H1 (cell line): ENCODE data around the gene CCDC71L. TPM values are rescaled to one million over a fixed set of nuclear protein-coding genes. Genes with fewer than 3 reads are reported as not detected.
"Not testable (repeated sequence)": the region's sequence is repeated elsewhere in the genome, so short reads cannot be mapped to it uniquely, and the experiment has no call there.

ENCODE experiments used
- CTCF ChIA-PET: fragments of 300-600 bp; sonication (Branson Sonifier 250); formaldehyde crosslinking; loops from one replicate; lab custom pipeline; 2021; ENCODE audit not compliant: partially characterized antibody; lab: Charles Lee
- POLR2A ChIA-PET: fragments of 300-600 bp; sonication (Branson Sonifier 250); formaldehyde crosslinking; loops from one replicate; lab custom pipeline; 2021; ENCODE audit warnings: inconsistent platforms; ENCODE audit not compliant: partially characterized antibody; lab: Charles Lee
- DNase-seq, 2 experiments: peaks; one replicate each; pipeline versions ENCODE4 v3.0.0 to v3.0.0-alpha.2; 2010 to 2022; ENCODE audit warnings: low spot score in 2 of 2, low read depth in 1 of 2, mixed read lengths in 1 of 2
- FAIRE-seq: peaks from 2 replicates; lab custom pipeline; 2011; peaks lifted over from hg19 to GRCh38; lab: Jason Lieb, UNC
- H2AFZ ChIP-seq: 2 replicates; pipeline ENCODE4 v1.8.1; 2012; ENCODE audit warnings: low read length, inconsistent platforms
- H2AK5ac ChIP-seq: 2 replicates; pipeline ENCODE4 v1.6.1; 2013; ENCODE audit warnings: low read depth, low read length
- H2BK120ac ChIP-seq: replicated peaks from 2 replicates; pipeline ENCODE3; 2013; ENCODE audit warnings: low read depth, low read length, inconsistent platforms
- H2BK12ac ChIP-seq: 2 replicates; pipeline ENCODE4 v1.6.1; 2013; ENCODE audit warnings: low read depth, low read length
- H2BK15ac ChIP-seq: 2 replicates; pipeline ENCODE4 v1.6.1; 2013; ENCODE audit warnings: low read length
- H2BK20ac ChIP-seq: 2 replicates; pipeline ENCODE4 v1.6.1; 2013; ENCODE audit warnings: low read length
- H2BK5ac ChIP-seq: 2 replicates; pipeline ENCODE4 v1.6.1; 2013; ENCODE audit warnings: low read depth, low read length
- H3K14ac ChIP-seq: 2 replicates; pipeline ENCODE4 v1.6.1; 2013; ENCODE audit warnings: inconsistent platforms; ENCODE audit not compliant: insufficient read length
- H3K18ac ChIP-seq: 2 replicates; pipeline ENCODE4 v1.6.1; 2013; ENCODE audit warnings: low read length; ENCODE audit errors: extremely low read depth
- H3K23ac ChIP-seq: 2 replicates; pipeline ENCODE4 v1.6.1; 2013; ENCODE audit warnings: inconsistent platforms; ENCODE audit not compliant: insufficient read length
- H3K23me2 ChIP-seq: 2 replicates; pipeline ENCODE4 v1.6.1; 2013; ENCODE audit warnings: low read depth, low read length
- H3K27ac ChIP-seq: 2 replicates; pipeline ENCODE4 v1.6.1; 2011; ENCODE audit warnings: low read depth, low read length, inconsistent platforms
- H3K27me3 ChIP-seq, 4 experiments: replicated peaks in 1 of 4; 1 replicate in 1 of 4; 2 replicates in 3 of 4; pipeline versions ENCODE4 v1.6.1 to v1.8.1; 2011 to 2013; ENCODE audit warnings: low read length in 3 of 4, mild to moderate bottlenecking in 3 of 4, inconsistent platforms in 2 of 4, mixed read lengths in 2 of 4, moderate library complexity in 1 of 4; ENCODE audit not compliant: control insufficient read depth in 3 of 4, insufficient read depth in 3 of 4; ENCODE audit errors: extremely low read depth in 1 of 4
- H3K36me3 ChIP-seq, 4 experiments: 2 replicates each; pipeline versions ENCODE4 v1.6.1 to v1.8.1; 2011 to 2013; ENCODE audit warnings: mild to moderate bottlenecking in 4 of 4, low read length in 3 of 4, moderate library complexity in 2 of 4, control low read depth in 1 of 4, inconsistent platforms in 1 of 4; ENCODE audit not compliant: insufficient read depth in 4 of 4, control insufficient read depth in 2 of 4
- H3K4ac ChIP-seq: replicated peaks from 2 replicates; pipeline ENCODE3; 2013; ENCODE audit warnings: low read length, low read depth, mixed read lengths, inconsistent platforms; ENCODE audit not compliant: insufficient read length
- H3K4me1 ChIP-seq, 4 experiments: replicated peaks in 1 of 4; 1 replicate in 1 of 4; 2 replicates in 3 of 4; pipeline versions ENCODE4 v1.6.1 to v1.8.1; 2011 to 2013; ENCODE audit warnings: low read length in 3 of 4, inconsistent platforms in 2 of 4, mixed read lengths in 1 of 4; ENCODE audit not compliant: insufficient read depth in 4 of 4, control insufficient read depth in 3 of 4
- H3K4me2 ChIP-seq, 2 experiments: 2 replicates each; pipeline versions ENCODE4 v1.6.1 to v1.8.1; 2011 to 2013; ENCODE audit warnings: low read depth in 2 of 2, low read length in 2 of 2, control low read depth in 1 of 2, inconsistent platforms in 1 of 2, mild to moderate bottlenecking in 1 of 2; ENCODE audit not compliant: insufficient read depth in 1 of 2
- H3K4me3 ChIP-seq, 4 experiments: fragments of 200-600, 300-600 bp in 1 of 4; sonication (generic), shearing (Covaris generic), sonication (Bioruptor Twin) in 1 of 4; 2 replicates each; pipeline versions ENCODE4 v1.5.1 to v1.8.1; 2011 to 2016; ENCODE audit warnings: low read length in 4 of 4, low read depth in 3 of 4, control low read depth in 2 of 4, inconsistent platforms in 2 of 4, mild to moderate bottlenecking in 2 of 4, mixed read lengths in 1 of 4, moderate library complexity in 1 of 4; ENCODE audit not compliant: insufficient read depth in 2 of 4; ENCODE audit errors: extremely low read depth in 1 of 4
- H3K56ac ChIP-seq: replicated peaks from 2 replicates; pipeline ENCODE3; 2013; ENCODE audit warnings: low read depth, mild to moderate bottlenecking, mixed read lengths, low read length, inconsistent platforms; ENCODE audit not compliant: insufficient read length
- H3K79me1 ChIP-seq: 2 replicates; pipeline ENCODE4 v1.6.1; 2013; ENCODE audit warnings: low read depth, low read length, control low read depth
- H3K79me2 ChIP-seq, 2 experiments: 2 replicates each; pipeline versions ENCODE4 v1.6.1 to v1.8.1; 2012 to 2013; ENCODE audit warnings: low read length in 2 of 2, mild to moderate bottlenecking in 2 of 2, inconsistent platforms in 1 of 2; ENCODE audit not compliant: insufficient read depth in 2 of 2, control insufficient read depth in 1 of 2
- H3K9ac ChIP-seq, 4 experiments: replicated peaks in 1 of 4; 1 replicate in 1 of 4; 2 replicates in 3 of 4; pipeline versions ENCODE4 v1.6.1 to v1.8.1; 2011 to 2013; ENCODE audit warnings: low read depth in 3 of 4, low read length in 3 of 4, control low read depth in 2 of 4, mild to moderate bottlenecking in 2 of 4, moderate library complexity in 2 of 4, inconsistent platforms in 1 of 4; ENCODE audit errors: extremely low read depth in 1 of 4
- H3K9me3 ChIP-seq, 2 experiments: 2 replicates each; pipeline versions ENCODE4 v1.6.1 to v1.8.1; 2012 to 2013; ENCODE audit warnings: mild to moderate bottlenecking in 2 of 2, moderate library complexity in 2 of 2, control low read depth in 1 of 2, inconsistent platforms in 1 of 2, low read depth in 1 of 2, low read length in 1 of 2, mixed read lengths in 1 of 2; ENCODE audit not compliant: insufficient read depth in 2 of 2
- H4K20me1 ChIP-seq, 2 experiments: replicated peaks in 1 of 2; 2 replicates each; pipeline versions ENCODE3 to v1.8.1; 2011 to 2013; ENCODE audit warnings: inconsistent platforms in 2 of 2, low read length in 2 of 2, mild to moderate bottlenecking in 1 of 2; ENCODE audit not compliant: insufficient read depth in 2 of 2, control insufficient read depth in 1 of 2
- H4K5ac ChIP-seq: 2 replicates; pipeline ENCODE4 v1.6.1; 2013; ENCODE audit warnings: low read length, low read depth, mixed read lengths, inconsistent platforms; ENCODE audit not compliant: insufficient read length
- H4K8ac ChIP-seq: 2 replicates; pipeline ENCODE4 v1.8.0; 2013; ENCODE audit warnings: mild to moderate bottlenecking, moderate library complexity, low read length, inconsistent platforms; ENCODE audit not compliant: insufficient read depth; ENCODE audit errors: extremely low read depth
- H4K91ac ChIP-seq: replicated peaks from 2 replicates; pipeline ENCODE3; 2013; ENCODE audit warnings: low read length, mixed read lengths, inconsistent platforms; ENCODE audit not compliant: insufficient read length
- GTF2F1 ChIP-seq: IDR thresholded peaks from 2 replicates; pipeline ENCODE4 v1.6.1; 2012; ENCODE audit warnings: low read depth, low read length, improper control_type of control experiment, borderline replicate concordance
- SIX5 ChIP-seq: IDR thresholded peaks from 2 replicates; pipeline ENCODE4 v1.6.1; 2011; ENCODE audit warnings: mild to moderate bottlenecking, low read depth, low read length
- SUZ12 ChIP-seq: fragments of 200-600 bp; sonication (generic); IDR thresholded peaks from 2 replicates; pipeline ENCODE4 v1.6.1; 2012; ENCODE audit warnings: mild to moderate bottlenecking, inconsistent platforms, low read length, moderate library complexity, mixed read lengths
- WGBS, 2 experiments: shearing (Covaris generic) in 1 of 2; methylation state at CpG; one replicate each; pipeline versions ENCODE4 v1.1.6 to v1.1.7; 2013 to 2015; ENCODE audit warnings: low lambda C conversion rate in 2 of 2, mixed read lengths in 2 of 2, inconsistent platforms in 1 of 2, low coverage in 1 of 2, missing lambda C conversion rate in 1 of 2; ENCODE audit not compliant: insufficient replicate concordance in 2 of 2, insufficient coverage in 1 of 2, insufficient read length in 1 of 2; ENCODE audit errors: extremely low coverage in 1 of 2, missing lambda C conversion rate in 1 of 2; 5-methylcytosine and 5-hydroxymethylcytosine counted together
- polyA plus RNA-seq, 7 experiments: library from polyadenylated mRNA; depleted of rRNA in 3 of 7; stranded (reverse) in 5 of 7; unstranded in 2 of 7; fragments of >200 nt in 5 of 7; fragments of 200-250 nt in 2 of 7; gene quantifications; 1 replicate in 5 of 7; 2 replicates in 1 of 7; 4 replicates in 1 of 7; pipeline versions ENCODE4 v1.2.1 to v1.2.3, GENCODE V29; 2011 to 2013; ENCODE audit warnings: missing spikeins in 2 of 7, mixed read lengths in 2 of 7
- total RNA-seq: library from RNA; stranded (reverse); fragmentation: NEBNext Ultra II Directional; extraction: Animal tissue kit (Norgen Biotek cat#: 25700); gene quantifications from 2 replicates; pipeline ENCODE4 v1.2.1, GENCODE V29; 2021

The CCDC71L gene
- total and polyA plus RNA-seq, 2 of the 8 experiments (the other 6 are each of a cell fraction or from before 2014, with no cell fraction given), result 12.5 to 16.7 TPM

DNA sequence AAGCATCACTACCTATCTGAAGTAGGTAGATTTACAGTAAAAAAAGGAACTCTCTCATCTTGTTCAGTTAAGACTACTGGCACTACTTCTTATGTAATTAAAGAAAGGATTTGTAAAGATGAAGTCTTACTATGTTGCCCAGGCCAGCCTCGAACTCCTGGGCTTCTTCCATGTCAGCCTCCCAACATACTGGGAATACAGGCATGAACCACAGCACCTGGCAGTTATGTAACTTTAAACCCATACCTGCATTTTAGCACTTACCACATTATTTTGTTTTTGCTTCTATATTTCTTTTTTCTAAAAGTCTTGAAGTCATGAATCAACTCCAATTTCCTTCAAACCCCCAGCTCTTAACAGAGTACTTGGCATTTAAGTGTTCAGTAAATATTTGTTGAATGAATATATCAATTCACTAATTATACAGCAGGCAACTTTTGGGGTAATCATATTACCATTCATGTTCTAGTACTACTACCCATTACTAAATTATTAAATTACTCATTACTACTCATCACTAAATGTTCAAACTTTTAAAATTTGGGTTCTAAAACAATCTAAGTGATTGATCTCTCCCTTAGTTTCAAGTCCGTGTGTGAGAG lies 31.6 kb upstream of the CCDC71L start (continued):
- TF ChIP-seq SUZ12 (no peak), SIX5 (no peak), GTF2F1 (no peak)

- H4K20me1 ChIP-seq, CTCF ChIA-PET, H3K4me2 ChIP-seq, H3K9me3 ChIP-seq, H3K23ac ChIP-seq, H3K79me1 ChIP-seq, H4K5ac ChIP-seq, H3K23me2 ChIP-seq, DNase-seq, H2AK5ac ChIP-seq, FAIRE-seq, H3K4ac ChIP-seq, H3K36me3 ChIP-seq, H2BK120ac ChIP-seq, H2AFZ ChIP-seq, H3K9ac ChIP-seq, H3K79me2 ChIP-seq, H2BK15ac ChIP-seq, H2BK20ac ChIP-seq, H3K18ac ChIP-seq, H3K27ac ChIP-seq, H2BK5ac ChIP-seq, H3K14ac ChIP-seq, H3K27me3 ChIP-seq, H3K4me3 ChIP-seq, H4K8ac ChIP-seq, POLR2A ChIA-PET, H2BK12ac ChIP-seq, H4K91ac ChIP-seq, H3K4me1 ChIP-seq, H3K56ac ChIP-seq: not testable (repeated sequence)
- WGBS, 2 experiments, result 90% methylated on average over 2 of the region's 2 CpGs; no CpG with 5 or more reads in 1 of the 2 experiments
These were observed 27.2 kb upstream of the CCDC71L start for GRCh38 chr7:106688161-106688560.
